GM12878 (cell line): ENCODE data around the gene NAE1. TPM values are rescaled to one million over a fixed set of nuclear protein-coding genes. Genes with fewer than 3 reads are reported as not detected.
A peak's percentile ranks its signal among the peaks of the same experiment; 100 is the strongest.

Experiments
- ATAC-seq: fragments of 200-7000 bp; cut with Tn5 transposase; 3 replicates; pipeline ENCODE4 v1.9.1; 2020; ENCODE audit warnings: mild to moderate bottlenecking, moderate library complexity
- Bru-seq: library from RNA; stranded (reverse); fragments of 400-500 nt; gene quantifications from one replicate; lab custom pipeline; 2021; lab: Mats Ljungman, UMichigan
- BruChase-seq, 2 experiments: library from RNA; stranded (reverse); fragments of 400-500 nt; gene quantifications; one replicate each; lab custom pipeline; 2021; lab: Mats Ljungman, UMichigan
- BruUV-seq: library from RNA; stranded (reverse); fragments of 400-500 nt; replicated peaks from 2 replicates; lab custom pipeline; 2021; lab: Mats Ljungman, UMichigan
- CTCF ChIA-PET: fragments of 300-600 bp; sonication (Branson Sonifier 250); formaldehyde crosslinking; extraction: SDS; loops from one replicate; lab custom pipeline; 2021; ENCODE audit warnings: inconsistent platforms; lab: Yijun Ruan, JAX
- POLR2A ChIA-PET: fragments of 350-600 bp; formaldehyde crosslinking; extraction: SDS; loops from one replicate; lab custom pipeline; 2021; ENCODE audit warnings: inconsistent platforms; lab: Charles Lee
- RAD21 ChIA-PET: fragments of 300-600 bp; sonication (Branson Sonifier 250); formaldehyde crosslinking; loops from one replicate; lab custom pipeline; 2023; ENCODE audit warnings: antibody characterized with exemption; ENCODE audit not compliant: unreplicated experiment; lab: Charles Lee
- SMC1A ChIA-PET: fragments of 300-600 bp; sonication (Branson Sonifier 250); formaldehyde crosslinking; loops from one replicate; lab custom pipeline; 2023; ENCODE audit not compliant: unreplicated experiment, uncharacterized antibody; lab: Charles Lee
- DNase-seq: peaks from one replicate; pipeline ENCODE4 v3.0.0-alpha.2; 2011; ENCODE audit warnings: low read depth, low spot score
- FAIRE-seq: peaks from 3 replicates; lab custom pipeline; 2011; peaks lifted over from hg19 to GRCh38; lab: Jason Lieb, UNC
- H2AFZ ChIP-seq: 2 replicates; pipeline ENCODE4 v1.6.0; 2011; ENCODE audit warnings: low read depth, low read length, control low read depth; ENCODE audit not compliant: control insufficient read depth
- H3K27ac ChIP-seq: 2 replicates; pipeline ENCODE4 v1.5.1; 2011; ENCODE audit warnings: control low read depth; ENCODE audit not compliant: control insufficient read depth, insufficient read depth
- H3K27me3 ChIP-seq, 2 experiments: replicated peaks in 1 of 2; 2 replicates each; pipeline versions ENCODE4 v1.6.0 to v1.6.1; 2011; ENCODE audit warnings: low read length in 1 of 2; ENCODE audit not compliant: control insufficient read depth in 2 of 2, insufficient read depth in 2 of 2
- H3K36me3 ChIP-seq, 2 experiments: 2 replicates each; pipeline ENCODE4 v1.5.1; 2011; ENCODE audit warnings: low read length in 1 of 2; ENCODE audit not compliant: control insufficient read depth in 2 of 2, insufficient read depth in 2 of 2
- H3K4me1 ChIP-seq: 2 replicates; pipeline ENCODE4 v1.6.1; 2011; ENCODE audit warnings: mild to moderate bottlenecking, low read length, moderate library complexity, mixed read lengths; ENCODE audit not compliant: control insufficient read depth, insufficient read depth
- H3K4me2 ChIP-seq: 2 replicates; pipeline ENCODE4 v1.6.0; 2011; ENCODE audit warnings: control low read depth; ENCODE audit not compliant: control insufficient read depth, insufficient read depth
- H3K4me3 ChIP-seq: fragments of 200-600 bp; sonication (generic); 2 replicates; pipeline ENCODE4 v1.5.1; 2016
- H3K79me2 ChIP-seq: 2 replicates; pipeline ENCODE4 v1.6.0; 2011; ENCODE audit warnings: low read length; ENCODE audit not compliant: control insufficient read depth, insufficient read depth
- H3K9ac ChIP-seq: 2 replicates; pipeline ENCODE4 v1.8.0; 2011; ENCODE audit warnings: low read length, control low read depth, mixed read lengths; ENCODE audit not compliant: control insufficient read depth, insufficient read depth
- H3K9me3 ChIP-seq: replicated peaks from 3 replicates; pipeline ENCODE4 v1.5.1; 2011; ENCODE audit warnings: mild to moderate bottlenecking, low read length; ENCODE audit not compliant: control insufficient read depth, insufficient read depth
- H4K20me1 ChIP-seq: 2 replicates; pipeline ENCODE4 v1.6.0; 2011; ENCODE audit not compliant: control insufficient read depth, insufficient read depth
- ATF3 ChIP-seq: IDR thresholded peaks from 2 replicates; pipeline ENCODE4 v1.6.1; 2011; ENCODE audit warnings: low read depth, mild to moderate bottlenecking, low read length, moderate library complexity, borderline replicate concordance; ENCODE audit errors: extremely low read depth
- BCL11A ChIP-seq: IDR thresholded peaks from 2 replicates; pipeline ENCODE4 v1.6.1; 2011; ENCODE audit warnings: low read depth, low read length
- BHLHE40 ChIP-seq, 2 experiments: fragments of 450-650 bp in 1 of 2; IDR thresholded peaks; 2 replicates each; pipeline ENCODE4 v1.6.1; 2011 to 2017; ENCODE audit warnings: low read depth in 2 of 2, borderline replicate concordance in 1 of 2, improper control_type of control experiment in 1 of 2, low read length in 1 of 2, mild to moderate bottlenecking in 1 of 2
- CHD1 ChIP-seq: IDR thresholded peaks from 2 replicates; pipeline ENCODE4 v1.6.1; 2012; ENCODE audit warnings: low read depth, low read length, improper control_type of control experiment
- EGR1 ChIP-seq, 2 experiments: IDR thresholded peaks; 1 replicate in 1 of 2; 2 replicates in 1 of 2; pipeline ENCODE4 v1.6.1; 2011 to 2012; ENCODE audit warnings: low read depth in 2 of 2, low read length in 2 of 2, borderline replicate concordance in 1 of 2, mild to moderate bottlenecking in 1 of 2, moderate library complexity in 1 of 2
- HDGF ChIP-seq: fragments of 450-650 bp; IDR thresholded peaks from 2 replicates; pipeline ENCODE4 v1.6.1; 2016; ENCODE audit warnings: antibody characterized with exemption
- SRF ChIP-seq, 2 experiments: IDR thresholded peaks; 2 replicates each; pipeline ENCODE4 v1.6.1; 2011; ENCODE audit warnings: low read depth in 2 of 2, low read length in 2 of 2, mild to moderate bottlenecking in 1 of 2, moderate library complexity in 1 of 2
- ZNF687 ChIP-seq: fragments of 450-650 bp; IDR thresholded peaks from 2 replicates; pipeline ENCODE4 v1.6.1; 2017; ENCODE audit warnings: mild to moderate bottlenecking, moderate library complexity
- WGBS: methylation state at CpG from one replicate; pipeline ENCODE4 v1.1.6; 2016; ENCODE audit warnings: low lambda C conversion rate; ENCODE audit not compliant: insufficient replicate concordance, insufficient coverage; ENCODE audit errors: missing lambda C conversion rate; 5-methylcytosine and 5-hydroxymethylcytosine counted together
- in situ Hi-C: fragments of 300-500 bp; cut with MboI; formaldehyde crosslinking; loops from 9 replicates; pipeline ENCODE4 v1.14.3; 2018; ENCODE audit warnings: mixed read lengths
- intact Hi-C: fragments of 100-400 bp; cut with micrococcal nuclease; formaldehyde crosslinking; loops from one replicate; pipeline ENCODE4 v1.14.2; 2022; ENCODE audit not compliant: unreplicated experiment
- long read RNA-seq, 2 experiments: library from polyadenylated mRNA; unstranded; transcript quantifications; one replicate each; pipeline ENCODE4 v2.0.0, GENCODE V29; 2019 to 2020
- polyA minus RNA-seq, 3 experiments: library from RNA; depleted of rRNA, polyadenylated mRNA; stranded (reverse); fragments of >200 nt; gene quantifications; 2 replicates each; pipeline ENCODE4 v1.2.3, GENCODE V29; 2011
- polyA plus RNA-seq, 11 experiments: library from polyadenylated mRNA; depleted of rRNA in 4 of 11; unstranded in 6 of 11; stranded (reverse) in 5 of 11; fragments of >200 nt; fragmentation: Nextera tagmentation in 4 of 11; fragmentation: Illumina TruSeq in 1 of 11; extraction: Ambion mirVana in 4 of 11; extraction: Trizol in 1 of 11; gene quantifications; 1 replicate in 1 of 11; 2 replicates in 10 of 11; pipeline versions ENCODE4 v1.2.1 to v1.2.3, GENCODE V29; 2011 to 2016; ENCODE audit warnings: inconsistent platforms in 2 of 11, missing spikeins in 2 of 11, low read depth in 1 of 11
- total RNA-seq, 4 experiments: library from RNA; depleted of rRNA in 3 of 4; stranded (reverse); fragments of >200 nt in 3 of 4; fragmentation: Illumina TruSeq in 1 of 4; extraction: Trizol in 1 of 4; gene quantifications; 2 replicates each; pipeline versions ENCODE4 v1.2.1 to v1.2.3, GENCODE V29; 2013 to 2021

The NAE1 gene
- total RNA-seq (2013; cell fraction: nucleolus; rRNA removed), result 149 and 168 TPM in 2 replicates
- total RNA-seq (2014; rRNA removed), result 66.6 and 84.8 TPM in 2 replicates
- 72.9 and 81.4 TPM in 2 replicates for total RNA-seq (2014; rRNA removed; fragmentation: Illumina TruSeq; extraction: Trizol)
- 58.7 and 65.3 TPM in 2 replicates for total RNA-seq (2021)
- 23.7 TPM for polyA plus RNA-seq (2011; ENCODE audit: low read depth)
- 80.9 and 136 TPM in 2 replicates for polyA plus RNA-seq (2011; rRNA removed)
- polyA plus RNA-seq (2011; cell fraction: cytosol; rRNA removed), result 21.4 and 24.0 TPM in 2 replicates
- 58.1 and 71.2 TPM in 2 replicates for polyA plus RNA-seq (2011; cell fraction: nucleus; rRNA removed)
- 32.4 and 42.0 TPM in 2 replicates for polyA plus RNA-seq (2012)
- 71.2 and 84.0 TPM in 2 replicates for polyA plus RNA-seq (2014; fragmentation: Illumina TruSeq; extraction: Trizol)
- polyA plus RNA-seq (2014; fragmentation: Nextera tagmentation; extraction: Ambion mirVana), result 100 to 1,000 TPM in 1 of 2 experiments, 10 to 100 TPM in 1; 76.6 to 101 TPM
- 59.6 and 70.4 TPM in 2 replicates for polyA plus RNA-seq (2014; rRNA removed)
- 100 to 1,000 TPM; 103 to 106 TPM for polyA plus RNA-seq (2016; fragmentation: Nextera tagmentation; extraction: Ambion mirVana)
- 25.2 and 35.7 TPM in 2 replicates for polyA minus RNA-seq (2011; rRNA and poly(A)+ RNA removed)
- 11.0 and 18.6 TPM in 2 replicates for polyA minus RNA-seq (2011; cell fraction: cytosol; rRNA and poly(A)+ RNA removed)
- polyA minus RNA-seq (2011; cell fraction: nucleus; rRNA and poly(A)+ RNA removed), result 25.0 and 40.1 TPM in 2 replicates
- percentile 86 among the genes with signal in this experiment for Bru-seq, nascent RNA
- BruChase-seq, experiment 1, labeled RNA remaining after a 6-hour chase, result percentile 89 among the genes with signal in this experiment
- BruChase-seq, experiment 2, labeled RNA remaining after a 2-hour chase, result percentile 87 among the genes with signal in this experiment
- long read RNA-seq, experiment 1, transcript NAE1-203 (21 exons, 1,909 nt), result minor isoform, 6 of 99 reads
- long read RNA-seq, experiment 1, transcript NAE1-201 (20 exons, 1,837 nt), result major isoform, 66 of 99 reads
- long read RNA-seq, experiment 1, partial matches to known transcripts, result 6 of 99 reads
- long read RNA-seq, experiment 1, other reads (novel, unspliced or antisense), result 17 of 99 reads
- long read RNA-seq, experiment 2, transcript NAE1-201 (20 exons, 1,837 nt), result major isoform, 535 of 748 reads
- long read RNA-seq, experiment 2, transcript NAE1-204 (19 exons, 1,654 nt), result minor isoform, 18 of 748 reads
- long read RNA-seq, experiment 2, transcript NAE1-203 (21 exons, 1,909 nt), result minor isoform, 47 of 748 reads
- long read RNA-seq, experiment 2, partial matches to known transcripts, result 79 of 748 reads
- long read RNA-seq, experiment 2, other reads (novel, unspliced or antisense), result 68 of 748 reads

DNA sequence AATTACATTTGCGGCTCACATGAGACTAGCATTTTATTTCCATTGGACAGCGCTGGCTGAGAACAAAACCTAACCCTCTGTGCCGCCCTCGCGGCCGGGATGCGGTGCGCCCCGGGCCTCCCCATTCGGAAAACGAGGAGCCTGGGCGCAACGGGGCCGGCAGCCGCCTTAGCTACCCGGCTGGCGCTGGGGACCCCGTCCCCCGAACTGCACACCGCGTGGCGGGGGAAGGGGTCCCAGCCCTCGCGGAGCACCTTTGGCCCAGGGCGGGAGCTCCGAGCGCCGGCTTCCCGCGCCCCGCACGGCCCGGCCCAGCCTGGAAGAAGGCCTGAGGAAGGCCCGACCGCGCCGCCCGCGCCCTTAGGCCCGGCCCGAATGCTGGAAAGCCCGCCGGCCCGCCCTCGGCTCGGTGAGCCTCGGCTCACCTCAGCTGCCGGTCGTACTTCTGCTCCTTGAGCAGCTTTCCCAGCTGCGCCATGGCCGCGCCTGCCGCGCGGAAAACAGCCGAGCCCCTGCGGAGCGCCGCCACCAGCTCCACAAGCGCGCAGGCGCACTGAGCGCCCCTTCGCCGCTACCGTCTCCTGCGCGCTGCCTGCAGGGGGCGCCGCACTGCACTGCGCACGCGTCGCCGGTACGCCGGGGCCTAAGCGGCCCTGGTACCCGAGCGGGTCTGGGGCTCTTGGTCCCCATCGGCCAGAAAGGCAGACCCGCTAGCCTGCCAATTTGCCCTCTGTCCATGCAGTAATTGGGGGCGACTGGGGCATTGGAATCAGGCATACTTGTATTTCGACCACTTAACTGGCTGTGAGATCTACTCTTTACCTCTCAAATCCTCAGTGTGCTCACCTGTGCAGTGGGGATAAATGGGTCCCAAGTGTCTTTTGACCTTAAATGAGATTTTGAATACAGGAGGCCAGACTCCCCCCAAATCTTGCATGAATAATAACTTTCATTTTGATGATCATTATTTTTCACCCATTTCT, at the start of gene NAE1:
Gene NAE1 (minus strand): TSS at position 555 of the 983 bp plus-strand sequence. CDS start 77 bp downstream, at position 478.
- RAD21 ChIA-PET, result interaction anchor here (0.8 to 2.9 kb wide), 9 partner anchors 30 to 102 kb away, joined by 3 to 38 read pairs (median 5); partner anchors contain the start of genes DYNC1LI2 and PDP2
- no TSS peak for BruUV-seq
- Histone ChIP-seq H3K4me3 (peak within 1 kb of the TSS; percentile 96), H3K36me3 (peaks cover 0 to 3% of the 10 kb centered on the region in 2 experiments; a peak in 2 of 4 replicates), H3K4me2 (peak within 1 kb of the TSS; percentile 70), H4K20me1 (no peaks in the 10 kb centered on the region), H3K27me3 (no peaks in the 10 kb centered on the region), H2AFZ (peak within 1 kb of the TSS; percentile 75), H3K9ac (peak within 1 kb of the TSS; percentile 93), H3K9me3 (no peaks in the 10 kb centered on the region), H3K27ac (peak within 1 kb of the TSS; percentile 70), H3K79me2 (peaks cover 24% of the 10 kb centered on the region), H3K4me1 (peaks cover 9% of the 10 kb centered on the region)
- in situ Hi-C loops, result no loop called here
- peak; percentile 95 for ATAC-seq
- under 1% methylated on average over 78 of the region's 84 CpGs for WGBS
- CTCF ChIA-PET, result interaction anchor here (0.6 to 3.9 kb wide), 53 partner anchors 8 to 426 kb away, joined by 3 to 106 read pairs (median 4); partner anchors contain the start of genes DYNC1LI2, PDP2 and RRAD
- intact Hi-C loops, result loop anchor here (2.0 kb wide), 1 partner anchor 38 kb away; no protein-coding TSS in a partner anchor
- peak; percentile 57 for DNase-seq
- POLR2A ChIA-PET, result interaction anchor here (0.5 to 1.8 kb wide), 4 partner anchors 9 to 49 kb away, joined by 3 to 7 read pairs (median 4); partner anchors contain the start of gene PDP2
- FAIRE-seq, result peak; percentile 56
- SMC1A ChIA-PET, result interaction anchor here (0.7 to 4.8 kb wide), 9 partner anchors 11 to 102 kb away, joined by 3 to 37 read pairs (median 4); no protein-coding TSS in a partner anchor
- TF ChIP-seq HDGF (0 out of 2 replicates have a peak, but pooled peaks have one; percentile 19), CHD1 (peak; percentile 19; the same call in 1 of the 2 replicates), ZNF687 (0 out of 2 replicates have a peak, but pooled peaks have one; percentile 64), BCL11A (0 out of 2 replicates have a peak, but pooled peaks have one; percentile 3), ATF3 (no peak), SRF (IDR thresholded peaks at IDR 0.05; ENCODE audit: low read depth in 2 of 2, low read length in 2 of 2) (no peak), EGR1 (IDR thresholded peaks at IDR 0.05; ENCODE audit: borderline replicate concordance in 1 of 2, low read depth in 2 of 2, low read length in 2 of 2) (no peak), BHLHE40 (IDR thresholded peaks at IDR 0.05; ENCODE audit: borderline replicate concordance in 1 of 2, low read depth in 2 of 2, low read length in 1 of 2) (peak; percentile 21 to 77; a peak in 3 of 4 replicates)
